Measurements from ENCODE around the gene CREBL2.
"Not testable (repeated sequence)": the region's sequence is repeated elsewhere in the genome, so short reads cannot be mapped to it uniquely, and the experiment has no call there.

The CREBL2 gene

GRCh38 chr12:12611512-12612306 lies at the start of gene CREBL2:
CREBL2 (plus strand) TSS chr12:12611876; CDS start chr12:12612173, 297 bp downstream.
- DNase-seq = peak; percentile 73 to 83

- peak in 1 of 2 donors; percentile 53 for DNase-seq
These were observed 49.6 kb upstream of the CREBL2 start for GRCh38 chr12:12562016-12562483.

GRCh38 chr12:12562585-12563261 lies 49.0 kb upstream of the CREBL2 start, which contains the start of gene DUSP16:
DUSP16 (minus strand) TSS chr12:12562863; CDS start chr12:12521098, 41,765 bp downstream.
- DNase-seq = peak; percentile 67 to 68

GRCh38 chr12:12563290-12563928 lies 48.3 kb upstream of the CREBL2 start:
- DNase-seq = no peak

- no peak for DNase-seq
These were observed 46.8 kb upstream of the CREBL2 start for GRCh38 chr12:12564911-12565310.

- DNase-seq = not testable (repeated sequence)
These were observed 45.7 kb upstream of the CREBL2 start for GRCh38 chr12:12565971-12566370.

GRCh38 chr12:12572659-12573058 lies 39.0 kb upstream of the CREBL2 start:
- no peak for DNase-seq

GRCh38 chr12:12577786-12578185 lies 33.9 kb upstream of the CREBL2 start:
- no peak for DNase-seq

- not testable (repeated sequence) for DNase-seq
These were observed 31.0 kb upstream of the CREBL2 start for GRCh38 chr12:12580716-12581115.

GRCh38 chr12:12582193-12582881 lies 29.3 kb upstream of the CREBL2 start:
- DNase-seq = no peak

GRCh38 chr12:12582895-12583303 lies 28.8 kb upstream of the CREBL2 start:
- DNase-seq = no peak

- no peak for DNase-seq
These were observed 28.0 kb upstream of the CREBL2 start for GRCh38 chr12:12583510-12584178.

GRCh38 chr12:12585115-12585863 lies 26.4 kb upstream of the CREBL2 start:
- DNase-seq = no peak

GRCh38 chr12:12586879-12587675 lies 24.6 kb upstream of the CREBL2 start:
- DNase-seq = no peak

- no peak for DNase-seq
These were observed 23.8 kb upstream of the CREBL2 start for GRCh38 chr12:12587878-12588277.

- DNase-seq = not testable (repeated sequence)
These were observed 23.2 kb upstream of the CREBL2 start for GRCh38 chr12:12588436-12588835.

GRCh38 chr12:12590961-12591360 lies 20.7 kb upstream of the CREBL2 start:
- no peak for DNase-seq

GRCh38 chr12:12592930-12593329 lies 18.7 kb upstream of the CREBL2 start:
- no peak for DNase-seq

- not testable (repeated sequence) for DNase-seq
These were observed 15.7 kb upstream of the CREBL2 start for GRCh38 chr12:12595929-12596328.

GRCh38 chr12:12596598-12596997 lies 15.1 kb upstream of the CREBL2 start:
- not testable (repeated sequence) for DNase-seq

GRCh38 chr12:12598864-12599263 lies 12.8 kb upstream of the CREBL2 start:
- no peak for DNase-seq

All from bone marrow (tissue), 2 donors.